HepG2 (cell line): ENCODE results near the gene ADSS1. TPM values are rescaled to one million over a fixed set of nuclear protein-coding genes. Genes with fewer than 3 reads are reported as not detected.

ENCODE experiments used
- ADNP ChIP-seq: sonication (generic); formaldehyde crosslinking; IDR thresholded peaks from 2 replicates; pipeline ENCODE4 v1.4.0; 2020; ENCODE audit warnings: missing genetic modification reagents
- BCL6 ChIP-seq: IDR thresholded peaks from 2 replicates; pipeline ENCODE4 v1.6.1; 2016; ENCODE audit warnings: missing genetic modification reagents, missing compliant biosample characterization
- HNF1B ChIP-seq: sonication (generic); formaldehyde crosslinking; IDR thresholded peaks from 2 replicates; pipeline ENCODE4 v1.5.1; 2020; ENCODE audit warnings: mild to moderate bottlenecking, moderate library complexity, missing genetic modification reagents
- NCOR1 ChIP-seq: fragments of 200-600 bp; sonication (generic); IDR thresholded peaks from 2 replicates; pipeline ENCODE4 v1.7.0; 2017; ENCODE audit warnings: antibody characterized with exemption, low read length, borderline replicate concordance
- NFE2L1 ChIP-seq: sonication (generic); formaldehyde crosslinking; IDR thresholded peaks from 2 replicates; pipeline ENCODE4 v1.4.0; 2020; ENCODE audit warnings: missing genetic modification reagents, mild to moderate bottlenecking, borderline replicate concordance
- ONECUT2 ChIP-seq: sonication (generic); formaldehyde crosslinking; IDR thresholded peaks from 2 replicates; pipeline ENCODE4 v1.4.0; 2020; ENCODE audit warnings: missing genetic modification reagents
- RELA ChIP-seq: sonication (generic); formaldehyde crosslinking; IDR thresholded peaks from 2 replicates; pipeline ENCODE4 v1.4.0; 2020; ENCODE audit warnings: missing genetic modification reagents
- SNAPC2 ChIP-seq: sonication (generic); formaldehyde crosslinking; IDR thresholded peaks from 2 replicates; pipeline ENCODE4 v1.8.1; 2022; ENCODE audit warnings: mild to moderate bottlenecking, missing genetic modification reagents
- TOE1 ChIP-seq: sonication (generic); formaldehyde crosslinking; IDR thresholded peaks from 2 replicates; pipeline ENCODE4 v1.4.0; 2020; ENCODE audit warnings: mild to moderate bottlenecking, missing genetic modification reagents
- TRIM24 ChIP-seq: sonication (generic); formaldehyde crosslinking; IDR thresholded peaks from 2 replicates; pipeline ENCODE4 v1.8.0; 2022; ENCODE audit warnings: mild to moderate bottlenecking, missing genetic modification reagents
- UBTF ChIP-seq: sonication (generic); formaldehyde crosslinking; IDR thresholded peaks from 2 replicates; pipeline ENCODE4 v1.4.0; 2020; ENCODE audit warnings: mild to moderate bottlenecking, missing genetic modification reagents
- ZNF20 ChIP-seq: sonication (generic); formaldehyde crosslinking; IDR thresholded peaks from 2 replicates; pipeline ENCODE4 v1.4.0; 2020; ENCODE audit warnings: mild to moderate bottlenecking, moderate library complexity, missing genetic modification reagents
- ZNF230 ChIP-seq: sonication (generic); formaldehyde crosslinking; IDR thresholded peaks from 2 replicates; pipeline ENCODE4 v1.4.0; 2020; ENCODE audit warnings: mild to moderate bottlenecking, missing genetic modification reagents
- ZNF407 ChIP-seq: sonication (generic); formaldehyde crosslinking; IDR thresholded peaks from one replicate; pipeline ENCODE4 v1.5.1; 2020; ENCODE audit warnings: mild to moderate bottlenecking, missing genetic modification reagents; ENCODE audit errors: not compliant biosample characterization
- ZNF567 ChIP-seq: sonication (generic); formaldehyde crosslinking; IDR thresholded peaks from 2 replicates; pipeline ENCODE4 v1.8.1; 2023; ENCODE audit warnings: mild to moderate bottlenecking, missing genetic modification reagents, borderline replicate concordance
- ZNF777 ChIP-seq: sonication (generic); formaldehyde crosslinking; IDR thresholded peaks from 2 replicates; pipeline ENCODE4 v1.4.0; 2020; ENCODE audit warnings: missing genetic modification reagents
- ZNF788 ChIP-seq: sonication (generic); formaldehyde crosslinking; IDR thresholded peaks from 2 replicates; pipeline ENCODE4 v1.5.0; 2020; ENCODE audit warnings: mild to moderate bottlenecking, missing genetic modification reagents, borderline replicate concordance
- ZSCAN20 ChIP-seq: sonication (generic); formaldehyde crosslinking; IDR thresholded peaks from 2 replicates; pipeline ENCODE4 v1.4.0; 2020; ENCODE audit warnings: missing genetic modification reagents, mild to moderate bottlenecking, borderline replicate concordance
- polyA plus RNA-seq, 8 experiments: library from polyadenylated mRNA; depleted of rRNA in 3 of 8; stranded (reverse) in 7 of 8; unstranded in 1 of 8; fragments of >200 nt; fragmentation: Illumina TruSeq in 4 of 8; extraction: Trizol in 4 of 8; gene quantifications; 2 replicates each; pipeline versions ENCODE4 v1.2.1 to v1.2.3, GENCODE V29; 2011 to 2016; ENCODE audit warnings: low read depth in 4 of 8, missing spikeins in 1 of 8, mixed read lengths in 1 of 8; ENCODE audit not compliant: insufficient read depth in 1 of 8
- total RNA-seq, 5 experiments: library from RNA; depleted of rRNA; stranded (reverse); fragments of >200 nt; fragmentation: Illumina TruSeq; extraction: Trizol; gene quantifications; 2 replicates each; pipeline ENCODE4 v1.2.3, GENCODE V29; 2016; ENCODE audit warnings: low read depth in 1 of 5

ADSS1 gene
- total and polyA plus RNA-seq, 2 of the 13 experiments (the other 11 are each of a cell fraction or from before 2014, with no cell fraction given), result 1.0 to 36.7 TPM

GRCh38 chr14:104723651-104724406 lies at the start of gene ADSS1 (continued):
- TF ChIP-seq HNF1B (CRISPR knock-in tag) (peak; percentile 80), ZNF230 (CRISPR knock-in tag) (peak; percentile 80; the same call in 1 of the 2 replicates), TOE1 (no peak), ZNF20 (CRISPR knock-in tag) (no peak), ZNF788 (peak; percentile 6; the same call in 1 of the 2 replicates), ZSCAN20 (CRISPR knock-in tag) (no peak), BCL6 (CRISPR knock-in tag) (peak; percentile 23; the same call in 1 of the 2 replicates), TRIM24 (CRISPR knock-in tag) (no peak), ZNF777 (CRISPR knock-in tag) (peak; percentile 77), ZNF407 (peak; percentile 46), UBTF (peak; percentile 65), RELA (CRISPR knock-in tag) (no peak), ZNF567 (CRISPR knock-in tag) (peak; percentile 54; the same call in 1 of the 2 replicates), ADNP (CRISPR knock-in tag) (no peak), NCOR1 (no peak; the same call in 1 of the 2 replicates), SNAPC2 (CRISPR knock-in tag) (no peak; the same call in 1 of the 2 replicates), NFE2L1 (CRISPR knock-in tag) (no peak), ONECUT2 (CRISPR knock-in tag) (no peak)
